Spleen (tissue), 11 donors: ENCODE results near the gene SPATA25. TPM values are rescaled to one million over a fixed set of nuclear protein-coding genes. Genes with fewer than 3 reads are reported as not detected.

ENCODE experiments used
- DNase-seq: peaks from one replicate; pipeline ENCODE4 v3.0.0-alpha.2; 2020
- H3K27ac ChIP-seq, 8 donors: fragments of 200-600 bp; sonication (generic) in 7 of 8; 1 replicate in 4 of 8; 2 replicates in 4 of 8; pipeline versions ENCODE4 v1.5.0 to v1.8.0; 2016 to 2021; ENCODE audit warnings: inconsistent platforms in 4 of 8, mild to moderate bottlenecking in 4 of 8, moderate library complexity in 1 of 8
- H3K27me3 ChIP-seq, 7 donors: fragments of 200-600 bp; sonication (generic) in 6 of 7; replicated peaks in 1 of 7; 1 replicate in 4 of 7; 2 replicates in 3 of 7; pipeline versions ENCODE4 v1.5.0 to v1.8.0; 2016 to 2021; ENCODE audit warnings: inconsistent platforms in 3 of 7, mild to moderate bottlenecking in 1 of 7
- H3K36me3 ChIP-seq, 6 donors: fragments of 200-600 bp; sonication (generic) in 5 of 6; 1 replicate in 4 of 6; 2 replicates in 2 of 6; pipeline versions ENCODE4 v1.5.0 to v1.8.0; 2016 to 2021; ENCODE audit warnings: inconsistent platforms in 2 of 6
- H3K4me1 ChIP-seq, 6 donors: fragments of 200-600 bp; sonication (generic) in 5 of 6; 1 replicate in 3 of 6; 2 replicates in 3 of 6; pipeline versions ENCODE4 v1.5.0 to v1.8.0; 2016 to 2021; ENCODE audit warnings: inconsistent platforms in 3 of 6
- H3K4me3 ChIP-seq, 8 donors: fragments of 200-600 bp; sonication (generic) in 7 of 8; 1 replicate in 4 of 8; 2 replicates in 4 of 8; pipeline versions ENCODE4 v1.5.0 to v1.8.0; 2016 to 2021; ENCODE audit warnings: inconsistent platforms in 4 of 8, mild to moderate bottlenecking in 4 of 8, moderate library complexity in 2 of 8
- H3K9me3 ChIP-seq, 8 donors: fragments of 200-600 bp; sonication (generic) in 7 of 8; 1 replicate in 4 of 8; 2 replicates in 4 of 8; pipeline versions ENCODE4 v1.5.0 to v1.8.0; 2016 to 2021; ENCODE audit warnings: inconsistent platforms in 4 of 8
- CTCF ChIP-seq, 11 experiments: fragments of 200-600 bp in 7 of 11; fragments of 450-650 bp in 4 of 11; sonication (generic) in 4 of 11; IDR thresholded peaks in 8 of 11; conservative IDR thresholded peaks in 3 of 11; 1 replicate in 7 of 11; 2 replicates in 4 of 11; pipeline versions ENCODE4 v1.4.0 to v1.8.0; 2016 to 2021; ENCODE audit warnings: antibody characterized with exemption in 11 of 11, inconsistent platforms in 4 of 11, mild to moderate bottlenecking in 1 of 11
- POLR2A ChIP-seq, 3 donors: fragments of 450-650 bp; IDR thresholded peaks; one replicate each; pipeline ENCODE4 v1.5.1; 2017; ENCODE audit warnings: antibody characterized with exemption in 3 of 3, mild to moderate bottlenecking in 1 of 3
- POLR2AphosphoS5 ChIP-seq, 3 donors: sonication (generic); formaldehyde crosslinking; IDR thresholded peaks; one replicate each; pipeline ENCODE4 v1.5.1; 2017; ENCODE audit warnings: antibody characterized with exemption in 3 of 3
- WGBS, 5 donors: extraction: QIAGEN DNeasy Blood & Tissue Kit in 3 of 5; methylation state at CpG; one replicate each; pipeline versions ENCODE4 v1.1.5 to v1.1.7; 2013 to 2018; 5-methylcytosine and 5-hydroxymethylcytosine counted together
- intact Hi-C: fragments of 100-400 bp; cut with DNase I; formaldehyde crosslinking; loops from one replicate; pipeline ENCODE4 v1.15.0; 2023; ENCODE audit warnings: low total_unique reads
- polyA plus RNA-seq, 3 donors: library from polyadenylated mRNA; stranded (reverse); fragments of 200-250 nt; gene quantifications; one replicate each; pipeline ENCODE4 v1.2.1, GENCODE V29; 2013
- total RNA-seq, 7 donors: library from RNA; depleted of rRNA in 3 of 7; stranded (reverse); fragments of >200 nt in 3 of 7; fragmentation: NEBNext Ultra II Directional in 4 of 7; extraction: Animal tissue kit (Norgen Biotek cat#: 25700) in 4 of 7; gene quantifications; one replicate each; pipeline versions ENCODE4 v1.1.0 to v1.2.1, GENCODE V29; 2016 to 2021
- donor health status: healthy with polysubstance abuse.
- donor health status: DM: no; HTN: no; CAD: no; lungs with moderate emphysema.
- donor health status: DM: no; HTN: no; CAD: no.
- donor health status: Bipolar disorder and iron deficiency.
- donor health status: healthy.
- donor health status: DM: no; HTN: no; CAD: no.
- donor health status: DM: yes; HTN: yes; CAD: no.

SPATA25 gene
- total and polyA plus RNA-seq, 10 donors, result 0.41 to 11.5 (median 3.0) TPM

GRCh38 chr20:45853484-45853883 lies 33.9 kb downstream of the SPATA25 start:
- WGBS, 5 donors, result 88 to 94% (median 93%) methylated on average over 2 of the region's 2 CpGs
- H3K36me3 ChIP-seq, result peaks cover 0 to 69% (median 27%) of the 10 kb centered on the region in 6 donors
- DNase-seq, result no peak
- H3K27me3 ChIP-seq, result no peaks in the 10 kb centered on the region
- intact Hi-C loops, result no loop called here
- TF ChIP-seq POLR2AphosphoS5 (IDR thresholded peaks at IDR 0.05), result no peak
- no peak for TF ChIP-seq CTCF (IDR thresholded peaks at IDR 0.05 in 8 of 11, conservative IDR thresholded peaks at IDR 0.05 in 3 of 11)
- TF ChIP-seq POLR2A (IDR thresholded peaks at IDR 0.05), result no peak
- no peak overlapping the region for H3K27ac ChIP-seq
- no peak overlapping the region for H3K4me3 ChIP-seq
- no peaks in the 10 kb centered on the region for H3K9me3 ChIP-seq
- H3K4me1 ChIP-seq, result peaks cover 29 to 64% (median 35%) of the 10 kb centered on the region in 6 donors

GRCh38 chr20:45852326-45852725 lies 35.1 kb downstream of the SPATA25 start:
- no peak for DNase-seq
- no peak overlapping the region for H3K27ac ChIP-seq
- H3K36me3 ChIP-seq, result peaks cover 0 to 81% (median 36%) of the 10 kb centered on the region in 6 donors
- H3K4me3 ChIP-seq, result no peak overlapping the region
- 85 to 98% (median 97%) methylated on average over 6 of the region's 6 CpGs for WGBS, 5 donors
- intact Hi-C loops, result no loop called here
- H3K27me3 ChIP-seq, result no peaks in the 10 kb centered on the region
- TF ChIP-seq POLR2A (IDR thresholded peaks at IDR 0.05) (no peak), CTCF (IDR thresholded peaks at IDR 0.05 in 8 of 11, conservative IDR thresholded peaks at IDR 0.05 in 3 of 11) (no peak), POLR2AphosphoS5 (IDR thresholded peaks at IDR 0.05) (no peak)
- H3K9me3 ChIP-seq, result no peaks in the 10 kb centered on the region
- H3K4me1 ChIP-seq, result peaks cover 22 to 55% (median 27%) of the 10 kb centered on the region in 6 donors

GRCh38 chr20:45851501-45851900 lies 35.9 kb downstream of the SPATA25 start:
- Histone ChIP-seq H3K27me3 (no peaks in the 10 kb centered on the region), H3K4me3 (no peak overlapping the region), H3K36me3 (peaks cover 0 to 89% (median 43%) of the 10 kb centered on the region in 6 donors), H3K4me1 (peaks cover 19 to 50% (median 24%) of the 10 kb centered on the region in 6 donors), H3K9me3 (no peaks in the 10 kb centered on the region), H3K27ac (no peak overlapping the region)
- intact Hi-C loops, result no loop called here
- TF ChIP-seq POLR2AphosphoS5 (IDR thresholded peaks at IDR 0.05) (no peak), CTCF (IDR thresholded peaks at IDR 0.05 in 8 of 11, conservative IDR thresholded peaks at IDR 0.05 in 3 of 11) (no peak), POLR2A (IDR thresholded peaks at IDR 0.05) (no peak)
- DNase-seq, result no peak

GRCh38 chr20:45850926-45851325 lies 36.5 kb downstream of the SPATA25 start:
- peaks cover 0 to 95% (median 49%) of the 10 kb centered on the region in 6 donors for H3K36me3 ChIP-seq
- no peaks in the 10 kb centered on the region for H3K9me3 ChIP-seq
- no peaks in the 10 kb centered on the region for H3K27me3 ChIP-seq
- H3K4me1 ChIP-seq, result peaks cover 13 to 44% (median 18%) of the 10 kb centered on the region in 6 donors
- H3K4me3 ChIP-seq, result no peak overlapping the region
- 65 to 100% (median 91%) methylated on average over 1 of the region's 1 CpG for WGBS, 5 donors
- TF ChIP-seq POLR2A (IDR thresholded peaks at IDR 0.05), result no peak
- TF ChIP-seq CTCF (IDR thresholded peaks at IDR 0.05 in 8 of 11, conservative IDR thresholded peaks at IDR 0.05 in 3 of 11), result no peak
- TF ChIP-seq POLR2AphosphoS5 (IDR thresholded peaks at IDR 0.05), result no peak
- intact Hi-C loops, result no loop called here
- no peak for DNase-seq
- H3K27ac ChIP-seq, result no peak overlapping the region
